ENCODE results near the gene TMEM178A.

GRCh38 chr2:39665811-39666490 is at the start of gene TMEM178A:
- TF ChIP-seq, protein P1, sequence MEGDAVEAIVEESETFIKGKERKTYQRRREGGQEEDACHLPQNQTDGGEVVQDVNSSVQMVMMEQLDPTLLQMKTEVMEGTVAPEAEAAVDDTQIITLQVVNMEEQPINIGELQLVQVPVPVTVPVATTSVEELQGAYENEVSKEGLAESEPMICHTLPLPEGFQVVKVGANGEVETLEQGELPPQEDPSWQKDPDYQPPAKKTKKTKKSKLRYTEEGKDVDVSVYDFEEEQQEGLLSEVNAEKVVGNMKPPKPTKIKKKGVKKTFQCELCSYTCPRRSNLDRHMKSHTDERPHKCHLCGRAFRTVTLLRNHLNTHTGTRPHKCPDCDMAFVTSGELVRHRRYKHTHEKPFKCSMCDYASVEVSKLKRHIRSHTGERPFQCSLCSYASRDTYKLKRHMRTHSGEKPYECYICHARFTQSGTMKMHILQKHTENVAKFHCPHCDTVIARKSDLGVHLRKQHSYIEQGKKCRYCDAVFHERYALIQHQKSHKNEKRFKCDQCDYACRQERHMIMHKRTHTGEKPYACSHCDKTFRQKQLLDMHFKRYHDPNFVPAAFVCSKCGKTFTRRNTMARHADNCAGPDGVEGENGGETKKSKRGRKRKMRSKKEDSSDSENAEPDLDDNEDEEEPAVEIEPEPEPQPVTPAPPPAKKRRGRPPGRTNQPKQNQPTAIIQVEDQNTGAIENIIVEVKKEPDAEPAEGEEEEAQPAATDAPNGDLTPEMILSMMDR (IDR thresholded peaks at IDR 0.05) = no peak
- TF ChIP-seq POLR2A (IDR thresholded peaks at IDR 0.05) = no peak
